H1 (cell line): ENCODE data around the gene CHCHD6. TPM values are rescaled to one million over a fixed set of nuclear protein-coding genes. Genes with fewer than 3 reads are reported as not detected.

Source experiments
- BRCA1 ChIP-seq: IDR thresholded peaks from 2 replicates; pipeline ENCODE4 v1.6.1; 2012; ENCODE audit warnings: low read depth, low read length, improper control_type of control experiment
- CBX8 ChIP-seq: fragments of 300-800, 300-1000 bp; sonication (generic); IDR thresholded peaks from 2 replicates; pipeline ENCODE4 v1.7.1; 2016; ENCODE audit warnings: low read depth, low read length, borderline replicate concordance
- CHD2 ChIP-seq: IDR thresholded peaks from 2 replicates; pipeline ENCODE4 v1.6.1; 2012; ENCODE audit warnings: low read length, improper control_type of control experiment
- EGR1 ChIP-seq: IDR thresholded peaks from 2 replicates; pipeline ENCODE4 v1.6.1; 2011; ENCODE audit warnings: low read depth, low read length, borderline replicate concordance
- POLR2A ChIP-seq, 2 experiments: IDR thresholded peaks; 1 replicate in 1 of 2; 2 replicates in 1 of 2; pipeline ENCODE4 v1.6.1; 2011; ENCODE audit warnings: low read depth in 2 of 2, low read length in 2 of 2, mild to moderate bottlenecking in 2 of 2; ENCODE audit errors: control extremely low read depth in 1 of 2
- TEAD4 ChIP-seq: IDR thresholded peaks from 2 replicates; pipeline ENCODE4 v1.6.1; 2012; ENCODE audit warnings: low read depth, low read length, inconsistent platforms, mixed read lengths
- polyA plus RNA-seq, 7 experiments: library from polyadenylated mRNA; depleted of rRNA in 3 of 7; stranded (reverse) in 5 of 7; unstranded in 2 of 7; fragments of >200 nt in 5 of 7; fragments of 200-250 nt in 2 of 7; gene quantifications; 1 replicate in 5 of 7; 2 replicates in 1 of 7; 4 replicates in 1 of 7; pipeline versions ENCODE4 v1.2.1 to v1.2.3, GENCODE V29; 2011 to 2013; ENCODE audit warnings: missing spikeins in 2 of 7, mixed read lengths in 2 of 7
- total RNA-seq: library from RNA; stranded (reverse); fragmentation: NEBNext Ultra II Directional; extraction: Animal tissue kit (Norgen Biotek cat#: 25700); gene quantifications from 2 replicates; pipeline ENCODE4 v1.2.1, GENCODE V29; 2021
- TF ChIP-seq, protein P1 (sequence below): IDR thresholded peaks from 2 replicates; pipeline ENCODE4 v1.6.1; 2011; ENCODE audit warnings: low read depth, mild to moderate bottlenecking, low read length; ENCODE audit not compliant: insufficient read depth

Gene CHCHD6
- total and polyA plus RNA-seq, 2 of the 8 experiments (the other 6 are each of a cell fraction or from before 2014, with no cell fraction given), result 32.4 to 37.6 TPM

DNA sequence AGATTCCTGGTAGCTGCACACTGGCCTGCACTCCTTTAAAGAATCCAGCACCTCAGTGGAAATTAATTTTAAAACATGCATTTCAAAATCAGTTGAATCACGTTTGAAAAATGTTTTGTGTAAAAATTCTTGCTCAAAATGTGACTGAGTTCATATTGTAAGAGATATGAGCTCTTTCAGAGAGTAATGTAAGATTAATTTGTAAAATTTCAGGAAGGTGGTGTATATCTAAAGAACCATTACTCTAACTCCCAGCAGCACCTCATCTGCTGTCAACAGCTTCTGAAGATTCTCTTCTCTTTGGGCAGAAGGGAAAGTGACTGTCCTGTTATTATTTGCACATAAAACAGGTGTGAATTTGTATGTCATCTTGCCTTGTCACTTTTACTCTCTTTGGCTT lies 181.4 kb downstream of the CHCHD6 start (continued):
- TF ChIP-seq, protein P1, sequence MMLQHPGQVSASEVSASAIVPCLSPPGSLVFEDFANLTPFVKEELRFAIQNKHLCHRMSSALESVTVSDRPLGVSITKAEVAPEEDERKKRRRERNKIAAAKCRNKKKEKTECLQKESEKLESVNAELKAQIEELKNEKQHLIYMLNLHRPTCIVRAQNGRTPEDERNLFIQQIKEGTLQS, result no peak
- TF ChIP-seq BRCA1 (no peak), EGR1 (no peak), CHD2 (no peak), CBX8 (no peak), POLR2A (IDR thresholded peaks at IDR 0.05; ENCODE audit: control extremely low read depth in 1 of 2, low read depth in 2 of 2, low read length in 2 of 2) (no peak), TEAD4 (no peak)
